Keratinocyte (primary cell): Measurements from ENCODE around the gene SCART1. TPM values are rescaled to one million over a fixed set of nuclear protein-coding genes. Genes with fewer than 3 reads are reported as not detected.

ENCODE experiments used
- polyA plus RNA-seq, 5 experiments: library from polyadenylated mRNA; depleted of rRNA in 3 of 5; stranded (reverse) in 3 of 5; stranded (forward) in 1 of 5; unstranded in 1 of 5; fragments of >200 nt; gene quantifications; 1 replicate in 1 of 5; 2 replicates in 3 of 5; 3 replicates in 1 of 5; pipeline versions ENCODE4 v1.2.1 to v1.2.3, GENCODE V29; 2011 to 2012; ENCODE audit warnings: missing spikeins in 2 of 5, low read depth in 1 of 5, low replicate concordance in 1 of 5

Gene SCART1
- polyA plus RNA-seq, 1 donor (not counting 4 experiments of a cell fraction or from before 2014, with no cell fraction given): 0.75 TPM

Other genes starting within 250 kb of the SCART1 start
- not detected in 3 replicates for gene UTF1, start 223.7 kb upstream of the SCART1 start, polyA plus RNA-seq
- gene VENTX, start 216.1 kb upstream of the SCART1 start, polyA plus RNA-seq: not detected in 3 replicates
- gene ADAM8, start 177.1 kb upstream of the SCART1 start, polyA plus RNA-seq: 24.9 to 55.4 TPM (median 42.0 TPM) in 3 replicates
- gene TUBGCP2, start 145.1 kb upstream of the SCART1 start, polyA plus RNA-seq: 38.0 to 55.8 TPM (median 48.2 TPM) in 3 replicates
- 15.3 to 22.0 TPM (median 20.2 TPM) in 3 replicates for gene ZNF511, start 145.0 kb upstream of the SCART1 start, polyA plus RNA-seq
- not detected in 3 replicates for gene CALY, start 117.0 kb upstream of the SCART1 start, polyA plus RNA-seq
- gene PRAP1, start 106.6 kb upstream of the SCART1 start, polyA plus RNA-seq: not detected in 3 replicates
- 11.3 to 15.5 TPM (median 14.2 TPM) in 3 replicates for gene FUOM, start 95.9 kb upstream of the SCART1 start, polyA plus RNA-seq
- 18.1 to 73.9 TPM (median 27.1 TPM) in 3 replicates for gene ECHS1, start 80.6 kb upstream of the SCART1 start, polyA plus RNA-seq
- gene PAOX, start 74.7 kb upstream of the SCART1 start, polyA plus RNA-seq: 2.5 to 2.8 TPM (median 2.6 TPM) in 3 replicates
- gene MTG1, start 59.8 kb upstream of the SCART1 start, polyA plus RNA-seq: 30.8 to 36.9 TPM (median 31.6 TPM) in 3 replicates
- gene SPRN, start 29.3 kb upstream of the SCART1 start, polyA plus RNA-seq: 0.01 to 0.04 TPM (median 0.02 TPM) in 3 replicates
- gene CYP2E1, start 73.4 kb downstream of the SCART1 start, polyA plus RNA-seq: 0.73 to 0.77 TPM (median 0.77 TPM) in 3 replicates
- not detected in 3 replicates for gene SYCE1, start 111.6 kb downstream of the SCART1 start, polyA plus RNA-seq
- not detected in 3 replicates for gene FRG2B, start 172.8 kb downstream of the SCART1 start, polyA plus RNA-seq